LoVo (cell line): ENCODE results near the gene TBC1D10A.
"Not testable (repeated sequence)": the region's sequence is repeated elsewhere in the genome, so short reads cannot be mapped to it uniquely, and the experiment has no call there.

Experiments used
- DNase-seq: peaks from one replicate; pipeline ENCODE4 v3.0.0-alpha.2; 2016; ENCODE audit warnings: low spot score

The TBC1D10A gene

DNA sequence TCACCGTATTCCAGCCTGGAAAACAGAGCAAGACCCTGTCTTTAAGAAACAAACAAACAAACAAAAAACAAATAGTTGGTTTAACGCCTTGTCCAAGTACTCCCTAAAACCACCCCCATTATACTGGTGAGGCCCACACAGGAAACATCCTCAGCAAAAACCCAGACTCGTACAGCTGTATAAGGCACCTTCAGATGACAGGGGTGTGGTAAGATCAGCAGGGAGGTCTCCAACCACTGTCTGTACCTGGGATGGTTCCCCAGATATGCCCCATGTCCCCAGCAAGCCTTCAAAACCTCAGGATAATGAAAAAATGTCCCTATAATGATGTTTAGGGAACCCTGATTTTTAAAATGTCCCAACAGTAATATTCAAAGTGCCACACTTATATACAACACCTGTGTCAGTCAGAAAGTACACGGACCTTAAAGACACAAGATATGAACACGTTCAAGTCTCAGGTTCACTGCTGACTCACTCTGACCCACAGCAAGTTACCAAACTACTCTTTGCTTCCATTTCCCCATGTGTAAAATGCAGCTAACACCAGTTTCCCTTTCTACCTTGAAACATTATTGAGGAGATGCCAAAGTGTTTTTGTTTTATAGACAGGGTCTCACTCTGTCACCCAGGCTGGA lies 20.6 kb upstream of the TBC1D10A start:
- no peak for DNase-seq

DNA sequence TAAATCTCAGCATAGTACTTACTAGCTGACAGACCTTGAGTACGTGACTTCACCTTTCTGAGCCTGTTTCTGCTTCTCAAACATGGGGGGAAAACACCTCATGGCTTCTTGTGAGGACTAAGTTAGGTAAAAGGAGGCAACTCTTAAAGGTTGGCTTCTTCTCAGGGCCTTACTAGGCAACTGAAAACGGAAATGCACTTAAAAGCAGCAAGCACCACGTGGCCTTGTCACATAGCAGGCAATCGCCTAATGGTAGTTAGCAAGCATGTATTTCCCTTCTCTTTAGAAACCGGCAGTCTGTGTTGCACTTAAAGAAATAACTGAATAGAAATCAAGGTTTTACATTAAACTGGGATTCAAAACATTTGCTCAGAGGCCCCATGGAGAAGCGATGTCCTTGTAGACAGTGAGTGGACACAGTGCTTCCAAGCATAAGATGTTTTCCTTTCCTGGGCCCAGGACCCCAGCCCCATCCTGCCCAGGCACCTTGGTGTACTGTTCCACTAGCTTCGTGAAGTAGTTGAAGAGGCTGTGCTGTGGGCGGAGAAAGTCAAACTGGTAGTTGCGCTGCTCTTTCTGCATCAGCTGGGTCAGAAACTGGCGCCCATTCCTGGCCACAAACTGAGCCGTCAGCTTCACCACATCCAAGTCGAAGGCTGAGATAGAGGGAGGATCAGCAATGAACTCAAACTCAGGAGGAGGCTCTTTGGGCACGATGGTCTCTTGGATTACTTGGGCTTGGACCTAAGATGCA lies 17.9 kb upstream of the TBC1D10A start:
- no peak for DNase-seq

DNA sequence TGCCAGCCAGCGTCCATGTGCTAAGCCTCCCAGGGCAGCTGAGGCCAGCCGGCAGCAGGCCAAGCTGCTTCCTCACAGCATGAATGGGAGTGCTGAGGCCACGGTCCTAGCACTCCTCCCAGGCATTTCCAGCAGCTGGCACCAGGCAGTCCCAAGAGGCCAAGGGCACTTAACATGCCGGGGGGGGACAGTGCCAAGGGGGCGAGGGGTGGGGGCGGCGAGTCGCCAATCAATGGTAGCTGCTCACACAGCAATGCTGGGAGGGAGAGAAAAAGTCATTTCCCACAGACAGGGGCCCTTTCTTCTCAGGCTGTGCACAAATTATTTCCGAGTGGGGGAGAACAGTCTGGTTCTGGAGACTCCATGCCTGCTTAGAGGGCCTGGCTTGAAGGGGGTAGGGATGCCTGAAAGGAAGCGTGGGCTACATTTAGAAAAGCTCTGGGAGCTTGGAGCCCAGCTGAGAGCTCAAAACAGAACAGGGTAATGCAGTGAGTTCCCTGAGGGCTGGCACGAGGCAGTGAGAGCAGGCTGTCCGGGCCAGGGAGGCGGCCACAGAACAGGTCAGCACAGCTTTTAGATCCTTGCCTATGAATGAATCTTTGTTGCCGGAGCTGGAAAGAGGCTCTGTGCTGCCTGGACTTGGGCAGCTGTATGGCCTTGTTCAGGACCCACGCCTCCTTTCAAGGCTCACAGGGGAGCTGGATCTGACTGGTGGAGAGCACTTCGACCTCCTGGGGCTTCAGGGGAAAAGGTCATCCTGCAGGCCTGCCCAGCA lies 14.4 kb upstream of the TBC1D10A start:
- DNase-seq, result no peak

DNA sequence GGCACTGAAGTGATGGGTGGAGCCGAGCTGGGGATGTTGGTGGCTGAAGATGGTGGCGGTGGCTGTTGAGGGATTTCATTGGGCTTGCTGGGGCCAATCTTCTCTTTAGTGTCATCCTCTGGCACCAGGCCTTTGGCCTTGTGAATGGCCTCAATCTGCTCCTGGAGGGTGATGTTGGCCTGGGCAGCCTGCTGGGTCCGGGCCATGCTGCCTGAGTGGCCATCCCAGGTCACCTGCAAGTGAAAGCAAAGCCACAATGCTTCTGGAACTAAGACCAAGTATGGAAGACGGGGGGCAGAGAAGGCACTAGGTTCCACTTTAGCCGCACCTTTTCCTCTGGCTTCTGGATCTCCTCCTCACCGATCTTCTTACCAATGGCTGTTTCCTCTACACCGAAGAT lies 12.1 kb upstream of the TBC1D10A start:
- DNase-seq, result no peak

DNA sequence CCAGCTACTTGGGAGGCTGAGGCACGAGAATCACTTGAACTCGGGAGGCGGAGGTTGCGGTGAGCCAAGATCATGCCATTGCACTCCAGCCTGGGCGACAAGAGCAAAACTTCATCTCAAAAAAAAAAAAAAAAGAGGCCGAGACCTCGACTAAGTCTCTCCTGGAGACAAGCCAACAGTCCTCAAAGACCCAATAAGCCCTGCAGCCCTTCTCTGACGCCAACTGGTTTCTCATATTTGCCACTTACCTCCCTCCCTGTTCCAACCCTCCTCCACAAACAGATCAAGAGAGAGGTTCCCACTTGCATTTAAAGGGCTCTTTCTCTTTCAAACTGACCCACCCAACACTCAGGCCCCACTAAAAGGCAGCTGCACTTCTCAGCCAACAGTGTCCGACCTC lies 11.6 kb upstream of the TBC1D10A start:
- not testable (repeated sequence) for DNase-seq

DNA sequence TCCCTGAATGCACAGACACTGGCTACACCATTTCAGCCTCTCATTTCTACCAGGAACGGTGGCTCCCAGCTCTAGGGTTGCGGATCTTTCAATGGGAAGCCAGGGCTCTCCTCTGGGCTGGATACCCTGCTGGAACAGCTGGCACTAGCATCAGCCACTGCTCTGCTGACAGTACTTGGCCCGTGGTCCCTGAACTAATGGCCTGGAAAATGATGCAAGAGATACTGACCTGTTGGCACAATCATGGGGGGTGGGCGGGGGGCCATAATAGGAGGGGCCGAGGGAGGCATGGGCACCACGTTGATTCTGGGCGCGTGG lies 10.7 kb upstream of the TBC1D10A start:
- DNase-seq, result no peak

DNA sequence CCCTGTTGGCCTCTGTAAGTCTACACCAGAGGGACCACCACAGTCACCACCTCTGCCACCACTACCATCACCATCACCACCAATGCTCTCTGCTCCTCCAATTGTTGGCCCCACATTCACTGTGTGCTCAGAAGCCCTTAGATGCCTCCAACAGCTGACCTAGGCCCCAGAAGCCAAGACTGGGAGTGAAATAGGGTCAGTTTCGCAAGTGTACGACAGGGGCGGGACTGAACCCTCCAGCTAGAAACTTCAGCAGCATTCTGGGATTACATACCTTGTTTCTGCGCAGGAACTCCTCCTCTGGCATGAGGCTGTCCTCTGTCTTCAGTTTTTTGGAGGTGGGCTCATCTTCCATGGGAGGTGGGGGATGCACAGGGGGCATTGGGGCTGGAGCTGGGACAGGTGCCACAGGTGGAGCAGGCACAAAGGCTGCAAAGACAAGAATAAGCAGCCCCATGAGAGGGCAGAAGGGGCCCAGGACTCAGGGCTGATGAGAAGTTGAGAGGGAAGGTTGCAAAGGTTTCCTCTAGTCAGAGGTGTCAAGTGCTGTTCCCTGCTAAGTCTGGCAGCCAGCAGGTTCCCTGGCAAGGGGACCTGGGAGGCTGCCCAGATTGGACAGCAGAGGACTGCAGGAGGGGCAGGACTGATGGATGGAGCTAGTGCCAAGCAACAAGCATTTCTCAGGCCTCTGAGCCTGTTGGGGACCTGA lies 10.2 kb upstream of the TBC1D10A start:
- DNase-seq, result no peak

DNA sequence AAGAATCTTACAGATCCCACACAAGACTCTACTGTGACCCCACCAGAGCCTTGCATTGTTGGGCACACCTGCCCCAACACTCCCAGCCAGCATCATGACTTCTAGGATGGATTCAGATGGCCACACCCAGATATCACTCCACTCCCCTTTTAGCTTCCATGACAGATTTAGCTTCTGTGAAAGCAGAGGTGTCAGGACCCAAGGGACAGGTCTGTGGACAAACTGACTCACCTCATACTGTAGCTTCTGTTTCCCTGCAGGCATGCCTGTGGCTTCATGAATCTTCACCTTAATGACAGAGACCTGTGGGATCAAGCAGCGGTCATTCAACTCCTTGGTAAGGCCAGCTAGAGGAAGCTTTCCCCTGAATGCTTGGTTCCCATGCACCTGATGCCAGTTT lies 8.5 kb upstream of the TBC1D10A start:
- DNase-seq, result no peak

DNA sequence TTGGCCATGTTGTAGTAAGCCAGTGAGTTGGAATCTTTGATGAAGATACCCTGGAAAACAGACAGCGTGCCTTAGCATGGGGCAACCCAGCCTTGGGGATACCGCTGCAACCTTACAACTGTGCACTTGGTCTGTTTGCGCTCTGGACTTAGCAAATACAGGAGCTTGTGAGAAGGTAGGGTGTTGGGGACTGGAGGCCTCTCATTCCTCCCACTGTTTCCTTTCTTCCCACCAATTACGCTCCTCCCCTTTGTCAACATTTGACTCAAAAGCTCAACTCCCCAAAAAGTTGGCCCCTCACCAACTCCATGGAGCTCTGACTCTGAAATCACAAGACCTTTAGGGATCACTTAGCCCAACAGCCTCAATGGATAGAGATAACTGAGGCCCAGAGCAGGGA lies 7.9 kb upstream of the TBC1D10A start:
- DNase-seq, result no peak

DNA sequence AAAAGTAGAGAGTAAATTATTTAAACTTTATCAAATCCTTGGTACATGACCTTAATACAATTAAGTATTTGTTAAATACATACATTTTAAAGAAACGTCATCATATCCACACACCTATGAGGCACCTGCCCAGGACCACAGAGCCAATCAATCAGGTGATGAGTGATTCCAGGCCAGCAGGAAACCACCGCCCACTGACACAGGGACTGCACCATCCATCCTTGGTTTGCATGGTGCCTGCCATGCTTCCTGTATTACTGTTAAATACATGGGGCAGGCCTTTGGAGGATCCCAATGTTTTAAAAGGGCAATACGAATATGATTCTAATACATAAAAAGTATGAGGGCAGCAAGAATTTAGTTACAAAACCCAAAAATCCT lies 7.0 kb upstream of the TBC1D10A start:
- DNase-seq, result no peak

DNA sequence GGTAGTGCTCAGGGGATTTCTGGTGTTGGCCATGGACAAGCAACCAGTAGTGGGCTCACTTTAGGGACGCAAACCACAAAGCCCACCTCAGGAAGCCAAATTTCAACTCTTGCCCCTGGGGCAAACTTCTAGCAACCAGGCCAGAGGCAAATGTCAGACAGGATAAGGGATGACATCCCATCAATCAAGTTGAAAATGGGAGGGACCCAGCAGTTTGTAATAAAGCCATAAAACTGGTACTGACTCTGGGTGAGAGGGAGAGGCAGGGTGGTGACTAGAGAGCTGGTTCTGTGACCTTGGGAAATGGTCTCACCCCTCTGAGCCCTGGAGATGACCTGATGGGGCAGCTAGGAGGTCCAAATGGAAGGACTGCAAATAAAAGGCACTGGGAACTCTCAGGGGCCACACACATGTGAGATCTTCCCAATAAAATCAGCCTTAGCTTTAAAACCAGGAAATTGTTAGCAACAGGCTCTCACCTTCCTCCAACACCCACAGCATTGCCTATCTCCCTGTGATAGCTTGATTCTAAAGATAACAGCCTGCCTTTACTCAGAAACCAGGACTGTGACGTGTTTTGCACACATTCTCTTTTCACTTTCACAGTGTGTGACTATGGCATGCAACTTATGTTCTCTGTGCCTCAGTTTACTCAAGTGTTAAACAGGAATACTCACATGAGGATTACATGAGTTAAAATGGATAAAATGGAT lies 6.4 kb upstream of the TBC1D10A start:
- no peak for DNase-seq

DNA sequence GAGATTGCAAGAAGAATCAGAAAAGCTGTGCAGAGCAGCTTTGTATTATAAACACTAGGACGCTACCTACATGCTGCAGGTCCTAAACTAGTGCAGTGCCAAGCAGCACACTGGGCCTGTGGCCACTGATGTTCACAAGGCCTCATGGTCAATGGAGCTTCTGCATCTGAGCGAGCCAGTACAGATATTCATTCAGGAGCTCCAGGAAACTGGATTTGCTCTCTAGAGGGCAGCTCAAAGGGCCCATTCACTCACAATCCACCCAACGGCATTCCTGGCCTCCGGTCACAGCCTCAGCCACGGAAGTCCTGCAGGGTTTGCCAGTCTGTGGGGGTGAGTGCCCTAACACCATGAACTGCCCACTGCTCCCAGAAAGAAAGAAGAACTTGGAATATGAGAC lies 5.8 kb upstream of the TBC1D10A start:
- DNase-seq, result no peak

DNA sequence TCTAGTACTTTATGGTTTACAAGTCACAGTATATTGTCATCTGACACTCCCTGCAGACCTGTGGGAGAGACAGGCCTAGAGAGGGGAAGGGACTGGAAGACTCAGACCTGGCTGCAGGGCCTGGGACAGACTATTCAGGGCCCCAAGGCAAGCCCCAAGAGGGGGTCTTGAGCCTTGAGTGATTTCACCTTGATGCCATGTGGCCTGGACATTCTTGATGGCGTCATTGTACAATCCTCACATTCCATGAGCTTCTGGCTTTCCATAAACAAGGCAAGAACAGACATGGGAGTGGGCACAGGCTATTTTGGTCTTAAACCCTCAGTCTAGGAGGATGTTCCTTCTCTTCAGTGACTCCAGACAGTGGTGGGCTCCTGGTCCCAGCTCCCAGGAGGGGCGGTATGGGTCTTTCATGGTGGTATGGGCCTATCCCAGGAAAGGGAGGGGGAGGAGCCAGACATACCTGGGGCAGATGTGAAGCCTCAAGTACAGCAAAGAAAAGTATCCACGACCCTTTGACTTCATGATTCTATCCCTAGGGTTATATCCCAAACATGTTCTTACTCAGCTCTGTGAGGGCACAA lies 1.8 kb upstream of the TBC1D10A start:
- no peak for DNase-seq

DNA sequence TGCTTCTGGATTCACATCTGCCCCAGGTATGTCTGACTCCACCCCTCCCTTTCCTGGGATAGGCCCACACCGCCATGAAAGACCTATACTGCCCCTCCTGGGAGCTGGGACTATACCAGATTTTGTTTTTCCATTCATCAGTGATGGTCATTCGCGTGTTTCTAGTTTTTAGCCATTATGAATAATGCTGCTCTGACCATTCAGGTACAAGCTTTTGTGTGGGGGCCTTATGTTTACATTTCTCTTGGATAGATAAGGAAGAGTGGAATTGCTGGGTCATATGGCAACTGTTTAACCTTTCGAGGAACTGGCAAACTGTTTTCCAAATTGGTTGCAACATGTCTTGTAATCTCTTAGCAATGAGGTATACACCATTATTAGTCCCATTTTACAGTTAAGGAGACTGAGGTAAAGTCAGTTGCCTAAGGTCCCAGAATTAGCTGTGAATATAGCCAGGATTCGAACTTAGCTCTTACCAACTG lies 1.2 kb upstream of the TBC1D10A start:
- peak; percentile 44 for DNase-seq

DNA sequence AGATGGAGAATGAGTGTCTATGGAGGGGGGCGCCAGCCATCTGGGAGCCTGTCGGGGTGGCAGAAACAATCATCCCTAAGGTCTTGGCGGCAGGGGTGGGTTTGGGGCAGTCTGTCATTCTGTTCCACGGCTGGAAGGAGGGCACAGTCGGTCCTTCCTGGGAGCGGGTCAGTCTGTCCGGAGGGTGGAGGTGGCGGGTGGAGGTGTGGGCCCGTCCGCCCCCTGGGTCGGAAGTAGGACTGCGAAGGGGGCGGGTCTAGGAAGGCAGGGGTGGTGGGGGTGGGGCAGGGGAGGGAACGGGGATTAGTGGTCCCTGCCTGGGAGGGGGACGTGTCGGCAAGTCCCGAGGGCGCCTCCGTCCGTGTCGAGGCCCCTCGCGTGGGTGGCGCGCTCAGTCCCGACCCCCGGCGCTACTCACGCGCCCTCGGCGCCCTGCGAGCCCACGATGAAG lies 461 bp downstream of the TBC1D10A start:
- DNase-seq, result no peak

DNA sequence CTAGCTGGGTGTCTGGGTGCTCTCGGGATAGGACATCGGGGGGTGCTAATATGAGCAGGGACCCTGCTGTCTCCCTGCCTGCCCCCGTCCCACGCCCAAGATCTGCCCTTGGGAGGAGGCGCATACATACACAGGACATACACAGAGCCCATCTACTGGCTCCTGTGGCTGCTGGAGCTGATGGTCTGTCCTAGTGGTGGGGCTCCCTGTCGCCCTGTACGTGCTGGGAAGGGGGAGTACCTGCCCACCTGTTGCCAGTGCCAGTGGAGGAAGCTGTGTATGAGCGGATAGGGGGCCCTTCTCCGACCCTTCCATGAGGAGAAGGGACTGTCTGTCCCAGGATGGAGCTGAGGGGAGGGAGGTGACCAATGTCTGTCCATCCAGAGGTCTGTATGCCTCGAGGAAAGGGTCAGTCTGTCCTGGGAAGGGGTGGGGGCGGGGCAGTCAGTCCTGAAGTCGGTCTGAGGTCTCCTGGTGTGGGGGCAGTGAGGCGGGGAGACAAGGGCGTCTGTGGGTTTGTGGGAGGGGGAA lies 952 bp downstream of the TBC1D10A start:
- no peak for DNase-seq

DNA sequence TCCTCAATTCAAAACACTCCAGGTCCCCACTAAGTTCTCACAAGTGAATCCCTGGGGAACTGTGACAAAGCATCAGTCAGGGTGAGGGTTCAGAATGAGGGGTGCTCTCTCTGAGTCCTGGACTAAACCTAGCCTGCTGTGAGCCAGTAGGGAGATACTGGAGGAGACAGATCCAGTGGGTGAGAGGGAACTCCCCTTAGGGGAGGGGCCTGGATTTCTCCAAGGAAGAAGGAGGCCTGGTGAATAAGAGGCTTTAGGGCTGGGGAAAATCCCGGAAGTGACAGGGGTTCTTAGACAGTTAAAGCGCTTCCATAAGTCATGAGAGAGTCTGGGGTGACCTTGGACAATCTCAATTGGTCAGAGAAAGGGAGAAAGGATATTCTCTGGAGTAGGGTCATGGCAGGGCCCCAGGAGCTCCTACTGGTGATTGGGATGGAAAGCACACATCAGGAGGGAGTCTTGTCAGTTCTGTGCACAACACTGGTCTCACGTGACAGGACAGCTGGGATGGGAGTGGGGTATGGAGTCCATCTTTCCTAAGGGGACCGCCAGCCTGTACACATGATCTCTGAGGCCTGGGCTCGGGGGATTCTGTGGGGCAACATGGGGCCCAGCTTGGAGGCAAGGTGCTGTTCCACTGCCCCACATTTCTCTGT lies 1.5 kb downstream of the TBC1D10A start:
- no peak for DNase-seq

DNA sequence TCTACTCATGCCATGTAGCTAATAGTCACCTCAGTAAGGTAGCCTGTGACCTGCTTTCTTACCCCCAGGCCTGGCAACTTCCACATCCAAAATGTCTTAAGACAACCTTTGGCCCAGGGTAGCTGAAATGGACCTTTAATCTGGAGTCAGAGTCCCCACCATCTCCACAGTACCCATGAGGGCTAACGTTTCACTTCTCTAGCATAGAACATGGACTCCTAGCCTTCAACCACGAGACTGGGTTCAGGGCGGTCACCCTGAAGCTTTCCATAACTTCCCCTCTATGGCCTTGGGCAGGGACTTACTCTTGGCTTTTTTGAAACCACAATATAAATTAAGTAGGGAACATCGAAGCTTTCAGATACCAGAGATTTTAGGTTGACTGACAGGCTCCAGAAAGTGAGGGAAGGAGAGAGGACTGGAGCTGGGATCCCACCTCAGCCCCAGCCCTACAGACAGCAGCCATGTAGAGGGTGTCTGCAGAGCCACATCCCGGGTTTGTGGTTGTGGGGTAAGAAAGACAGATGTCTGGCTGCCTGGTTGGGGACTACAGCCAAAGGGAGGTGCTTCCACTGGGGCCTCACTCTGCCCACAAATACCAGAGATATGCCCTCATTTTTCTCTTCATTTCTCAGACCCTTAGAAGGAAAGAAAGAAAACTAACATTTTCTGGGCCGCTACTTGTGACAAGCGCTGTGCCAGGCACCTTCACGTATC lies 2.6 kb downstream of the TBC1D10A start:
- DNase-seq, result no peak

DNA sequence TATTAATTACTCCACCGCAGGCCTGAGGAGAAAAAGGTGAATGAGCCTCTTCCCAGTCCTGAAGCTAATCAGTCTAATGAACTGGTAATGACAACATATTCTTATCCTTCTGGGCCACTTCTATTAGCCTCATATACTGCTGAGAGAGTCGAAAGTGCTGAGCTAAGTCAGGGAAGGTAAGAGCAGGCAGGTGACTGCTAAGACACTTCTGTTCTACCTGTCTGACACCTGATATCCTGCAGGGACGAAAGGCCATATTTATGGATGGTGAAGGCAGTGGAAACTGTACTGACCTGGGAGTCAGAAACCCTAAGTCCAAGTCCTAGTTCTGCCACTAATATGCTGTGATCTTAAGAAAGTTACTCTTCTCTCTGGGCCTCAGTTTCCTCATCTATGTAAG lies 3.5 kb downstream of the TBC1D10A start:
- no peak for DNase-seq

DNA sequence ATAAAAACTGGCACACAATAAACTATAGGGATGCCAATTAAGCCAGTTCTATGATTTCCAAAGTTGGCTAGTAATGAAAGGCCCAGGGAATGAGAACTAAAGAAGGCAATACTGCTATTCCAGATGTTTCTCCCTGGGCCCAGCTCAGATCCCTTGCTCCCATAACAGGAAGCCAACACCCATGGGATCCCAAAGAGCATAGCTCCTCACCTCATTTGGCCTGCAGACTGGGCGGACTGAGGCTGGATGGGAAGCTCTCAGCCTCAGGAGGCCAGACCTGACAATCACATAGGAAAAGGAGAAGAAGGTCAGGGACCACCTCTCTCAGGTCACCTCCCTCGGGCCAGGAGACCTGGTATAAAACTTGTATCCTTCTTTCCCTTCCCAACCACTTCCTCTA lies 5.3 kb downstream of the TBC1D10A start:
- DNase-seq, result no peak
